Aorta (tissue), 5 donors: Measurements from ENCODE around the gene SPDYE1. TPM values are rescaled to one million over a fixed set of nuclear protein-coding genes. Genes with fewer than 3 reads are reported as not detected.

ENCODE experiments used
- ATAC-seq: fragments of 200-7000 bp; cut with Tn5 transposase; one replicate; pipeline ENCODE4 v1.9.1; 2022; ENCODE audit warnings: moderate library complexity; ENCODE audit not compliant: low FRiP score
- DNase-seq, 2 donors: peaks; one replicate each; pipeline ENCODE4 v3.0.0-alpha.2; 2020
- H3K27ac ChIP-seq, 2 donors: one replicate each; pipeline ENCODE4 v1.5.1; 2013; ENCODE audit warnings: low read length in 2 of 2, mild to moderate bottlenecking in 2 of 2, moderate library complexity in 2 of 2, control low read depth in 1 of 2, inconsistent platforms in 1 of 2, low read depth in 1 of 2
- H3K27me3 ChIP-seq, 2 donors: one replicate each; pipeline ENCODE4 v1.6.1; 2013; ENCODE audit warnings: control low read depth in 1 of 2, low read length in 1 of 2, mild to moderate bottlenecking in 1 of 2, moderate library complexity in 1 of 2; ENCODE audit not compliant: insufficient read depth in 2 of 2, control insufficient read depth in 1 of 2
- H3K36me3 ChIP-seq, 2 donors: one replicate each; pipeline ENCODE4 v1.6.1; 2013; ENCODE audit warnings: control low read depth in 1 of 2, low read length in 1 of 2, mild to moderate bottlenecking in 1 of 2; ENCODE audit not compliant: insufficient read depth in 2 of 2, control insufficient read depth in 1 of 2
- H3K4me1 ChIP-seq, 2 donors: one replicate each; pipeline ENCODE4 v1.6.1; 2013; ENCODE audit warnings: low read length in 2 of 2, control low read depth in 1 of 2, mild to moderate bottlenecking in 1 of 2, moderate library complexity in 1 of 2; ENCODE audit not compliant: insufficient read depth in 2 of 2, control insufficient read depth in 1 of 2
- H3K4me3 ChIP-seq, 2 donors: one replicate each; pipeline ENCODE4 v1.5.1; 2013; ENCODE audit warnings: low read length in 2 of 2, control low read depth in 1 of 2, mild to moderate bottlenecking in 1 of 2
- H3K9me3 ChIP-seq: one replicate; pipeline ENCODE4 v1.6.1; 2013; ENCODE audit warnings: mild to moderate bottlenecking, low read length; ENCODE audit not compliant: control insufficient read depth
- WGBS, 2 donors: extraction: QIAGEN DNeasy Blood & Tissue Kit; methylation state at CpG; one replicate each; pipeline ENCODE4 v1.1.7; 2013; 5-methylcytosine and 5-hydroxymethylcytosine counted together
- intact Hi-C, 2 donors: fragments of 100-400 bp; cut with DNase I; formaldehyde crosslinking; loops; one replicate each; pipeline versions ENCODE4 v1.14.2 to v1.15.0; 2022
- polyA plus RNA-seq, 2 donors: library from polyadenylated mRNA; stranded (reverse); fragments of 200-250 nt; gene quantifications; one replicate each; pipeline ENCODE4 v1.2.3, GENCODE V29; 2013
- total RNA-seq, 2 donors: library from RNA; stranded (reverse); fragmentation: NEBNext Ultra II Directional; extraction: Animal tissue kit (Norgen Biotek cat#: 25700); gene quantifications; one replicate each; pipeline ENCODE4 v1.2.1, GENCODE V29; 2021
- donor health status: healthy with polysubstance abuse.
- donor health status: Bipolar disorder and iron deficiency.
- donor health status: DM: no; HTN: no; CAD: no.
- donor health status: DM: no; HTN: no; CAD: no.
- donor health status: DM: yes; HTN: yes; CAD: no.

The SPDYE1 gene
- total and polyA plus RNA-seq, 4 donors: 0.05 TPM; not detected in 3

DNA sequence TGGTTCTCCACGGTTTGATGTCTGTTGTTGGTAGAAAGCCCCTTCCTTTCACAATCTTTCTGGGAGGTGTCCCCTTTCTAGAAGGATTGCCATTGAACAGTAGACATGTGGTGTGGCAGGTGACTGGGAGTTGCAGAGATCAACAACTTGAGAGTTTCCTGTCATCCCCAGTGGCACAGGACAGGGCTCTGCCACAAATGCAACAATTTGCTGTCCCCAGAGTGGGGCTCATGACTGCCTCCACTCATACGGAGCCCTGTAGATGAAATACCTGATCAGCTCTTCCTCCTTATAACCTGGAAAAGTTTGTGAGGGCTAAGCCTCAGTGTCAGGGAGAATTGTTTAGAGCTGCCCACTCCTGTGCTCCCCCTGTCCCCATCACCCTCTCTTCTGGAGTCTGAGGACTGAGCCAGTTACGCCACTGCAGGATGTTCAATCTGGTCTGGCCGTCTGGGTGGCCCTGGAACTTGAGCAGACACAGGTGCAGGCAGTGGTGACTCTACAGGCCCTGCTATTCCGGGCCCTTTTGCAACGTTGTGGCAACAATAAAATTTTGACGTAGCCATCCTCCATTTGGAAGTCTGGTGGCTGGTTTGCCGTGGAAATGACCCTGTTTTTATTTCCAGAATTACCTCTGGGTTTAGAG, 53.3 kb downstream of the SPDYE1 start:
- 83 to 85% methylated on average over 8 of the region's 8 CpGs for WGBS, 2 donors
- peak in 1 of 2 donors; percentile 65 for DNase-seq
- no peaks in the 10 kb centered on the region for H3K9me3 ChIP-seq
- intact Hi-C loops: loop anchor here in 1 of 2 donors (10.0 kb wide), 1 partner anchor 514 kb away; no protein-coding TSS in a partner anchor
- peaks cover 4 to 5% of the 10 kb centered on the region in 2 donors for H3K36me3 ChIP-seq
- H3K4me3 ChIP-seq: no peak overlapping the region
- ATAC-seq: no peak
- H3K27ac ChIP-seq: no peak overlapping the region
- no peaks in the 10 kb centered on the region for H3K27me3 ChIP-seq
- H3K4me1 ChIP-seq: no peaks in the 10 kb centered on the region

DNA sequence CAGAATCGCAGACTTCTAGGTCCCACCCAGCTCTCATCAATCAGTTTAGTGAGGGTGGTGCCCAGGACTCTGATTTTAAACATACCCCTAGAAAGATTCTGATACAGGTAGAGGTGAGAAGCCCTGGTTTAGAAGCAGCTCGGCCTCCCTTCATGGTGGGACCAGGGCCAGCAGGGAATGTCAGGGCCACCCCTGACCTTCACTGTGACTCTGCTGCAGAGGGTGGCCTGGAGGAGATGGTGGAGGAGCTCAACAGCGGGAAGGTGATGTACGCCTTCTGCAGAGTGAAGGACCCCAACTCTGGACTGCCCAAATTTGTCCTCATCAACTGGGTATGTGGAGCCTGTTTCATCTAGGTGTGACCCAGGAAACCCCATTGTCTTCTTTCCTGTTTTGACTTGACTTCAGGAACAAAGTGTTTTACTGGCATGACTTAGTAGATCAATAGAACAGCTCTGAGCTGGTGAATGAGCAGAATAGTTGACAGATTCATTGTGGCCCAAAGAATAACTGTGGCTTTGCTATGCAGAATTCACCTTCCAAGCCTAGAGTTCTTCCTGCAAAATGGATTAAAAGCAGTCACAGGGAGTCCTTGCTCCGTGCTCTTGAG, 54.0 kb downstream of the SPDYE1 start:
- DNase-seq: peak in 1 of 2 donors; percentile 46
- H3K9me3 ChIP-seq: no peaks in the 10 kb centered on the region
- H3K27me3 ChIP-seq: no peaks in the 10 kb centered on the region
- H3K4me1 ChIP-seq: no peaks in the 10 kb centered on the region
- H3K4me3 ChIP-seq: no peak overlapping the region
- ATAC-seq: no peak
- intact Hi-C loops: loop anchor here in 1 of 2 donors (10.0 kb wide), 1 partner anchor 513 kb away; no protein-coding TSS in a partner anchor
- WGBS, 2 donors: 92 to 94% methylated on average over 5 of the region's 5 CpGs
- peaks cover 4 to 5% of the 10 kb centered on the region in 2 donors for H3K36me3 ChIP-seq
- H3K27ac ChIP-seq: no peak overlapping the region

DNA sequence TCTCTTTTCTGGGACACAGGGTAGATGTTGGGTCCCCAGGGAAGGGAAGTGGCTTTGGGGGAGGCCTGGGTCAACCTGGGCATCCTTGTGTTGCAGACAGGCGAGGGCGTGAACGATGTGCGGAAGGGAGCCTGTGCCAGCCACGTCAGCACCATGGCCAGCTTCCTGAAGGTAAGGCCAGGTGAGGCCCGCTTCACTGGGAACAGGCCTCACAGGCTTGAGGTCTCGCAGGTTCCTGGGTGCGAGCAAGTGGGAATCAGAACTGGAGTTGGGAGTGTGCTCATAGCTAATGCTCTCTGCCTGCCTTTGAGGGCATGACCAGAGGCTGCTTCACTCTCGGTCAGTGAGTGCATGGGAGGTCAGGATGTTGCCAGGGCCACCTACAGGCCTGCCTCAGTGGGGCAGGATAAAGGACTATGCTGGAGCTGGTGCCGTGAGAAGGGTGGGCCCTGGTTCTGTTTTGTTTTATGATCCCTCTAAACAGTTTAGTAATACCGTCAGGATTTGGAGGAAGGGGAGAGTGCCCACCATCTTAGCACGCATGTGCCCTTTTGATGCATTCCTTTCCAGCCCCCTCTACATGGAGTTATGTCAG, 55.2 kb downstream of the SPDYE1 start:
- Histone ChIP-seq H3K4me1 (no peaks in the 10 kb centered on the region), H3K4me3 (no peak overlapping the region), H3K36me3 (peaks cover 4 to 5% of the 10 kb centered on the region in 2 donors), H3K9me3 (no peaks in the 10 kb centered on the region), H3K27ac (no peak overlapping the region), H3K27me3 (no peaks in the 10 kb centered on the region)
- peak in 1 of 2 donors; percentile 38 for DNase-seq
- 87 to 94% methylated on average over 12 of the region's 12 CpGs for WGBS, 2 donors
- ATAC-seq: no peak
- intact Hi-C loops: loop anchor here in 1 of 2 donors (10.0 kb wide), 1 partner anchor 512 kb away; no protein-coding TSS in a partner anchor

DNA sequence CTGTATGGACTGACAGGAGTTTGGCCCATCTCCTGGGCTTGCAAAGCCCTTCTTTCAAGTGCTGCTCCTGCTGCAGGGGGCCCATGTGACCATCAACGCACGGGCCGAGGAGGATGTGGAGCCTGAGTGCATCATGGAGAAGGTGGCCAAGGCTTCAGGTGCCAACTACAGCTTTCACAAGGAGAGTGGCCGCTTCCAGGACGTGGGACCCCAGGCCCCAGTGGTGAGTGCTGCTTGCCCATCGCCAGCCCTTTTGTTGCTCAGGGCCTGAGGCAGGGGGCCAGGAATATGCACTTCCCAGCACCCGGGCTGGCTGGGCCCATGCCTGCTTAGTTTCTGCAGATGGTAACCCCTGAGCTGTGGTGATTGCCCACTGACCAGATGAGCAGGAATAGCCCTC, 59.0 kb downstream of the SPDYE1 start:
- Histone ChIP-seq H3K27ac (no peak overlapping the region), H3K36me3 (peaks cover 3 to 10% of the 10 kb centered on the region in 2 donors), H3K27me3 (no peaks in the 10 kb centered on the region), H3K4me3 (no peak overlapping the region), H3K9me3 (no peaks in the 10 kb centered on the region), H3K4me1 (no peaks in the 10 kb centered on the region)
- intact Hi-C loops: loop anchor here in 1 of 2 donors (10.0 kb wide), 1 partner anchor 508 kb away; no protein-coding TSS in a partner anchor
- ATAC-seq (no peak), DNase-seq (peak in 1 of 2 donors; percentile 43)
- 86 to 88% methylated on average over 7 of the region's 7 CpGs for WGBS, 2 donors

DNA sequence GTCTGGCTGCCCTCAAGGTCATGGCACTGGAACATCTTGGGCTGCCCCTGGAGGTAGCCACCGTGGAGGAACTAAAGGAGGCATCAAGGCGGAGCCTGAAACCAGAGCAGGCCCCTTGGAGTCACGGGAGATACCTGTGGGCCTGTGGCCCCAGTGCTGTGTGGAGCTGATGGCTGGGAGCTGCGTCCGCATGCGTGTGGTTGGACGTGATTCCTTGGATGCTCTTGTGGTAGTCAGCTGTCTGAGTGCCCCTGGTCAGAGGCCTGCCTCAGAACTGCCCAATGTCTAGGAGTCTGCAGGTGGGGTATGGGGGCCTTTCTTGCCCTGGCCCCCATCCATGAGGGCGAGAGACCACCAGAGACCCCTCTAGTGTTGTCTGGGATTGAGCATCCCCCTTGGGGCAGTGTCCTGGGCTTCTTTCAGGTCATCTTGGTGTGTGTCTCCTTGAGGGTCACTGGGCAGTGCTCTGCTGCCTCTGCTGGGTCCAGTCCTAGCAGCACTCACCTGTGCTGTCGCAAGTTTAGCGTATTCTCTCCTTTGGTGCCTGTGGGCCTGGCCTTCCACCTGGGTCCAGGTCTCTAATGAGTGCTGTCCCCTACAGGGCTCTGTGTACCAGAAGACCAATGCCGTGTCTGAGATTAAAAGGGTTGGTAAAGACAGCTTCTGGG, 59.6 kb downstream of the SPDYE1 start:
- H3K27ac ChIP-seq: no peak overlapping the region
- no peak overlapping the region for H3K4me3 ChIP-seq
- no peaks in the 10 kb centered on the region for H3K9me3 ChIP-seq
- H3K27me3 ChIP-seq: no peaks in the 10 kb centered on the region
- H3K4me1 ChIP-seq: no peaks in the 10 kb centered on the region
- ATAC-seq (no peak), DNase-seq (peak in 1 of 2 donors; percentile 49)
- 88 to 91% methylated on average over 11 of the region's 11 CpGs for WGBS, 2 donors
- intact Hi-C loops: loop anchor here in 1 of 2 donors (10.0 kb wide), 1 partner anchor 507 kb away; no protein-coding TSS in a partner anchor
- peaks cover 3 to 9% of the 10 kb centered on the region in 2 donors for H3K36me3 ChIP-seq

DNA sequence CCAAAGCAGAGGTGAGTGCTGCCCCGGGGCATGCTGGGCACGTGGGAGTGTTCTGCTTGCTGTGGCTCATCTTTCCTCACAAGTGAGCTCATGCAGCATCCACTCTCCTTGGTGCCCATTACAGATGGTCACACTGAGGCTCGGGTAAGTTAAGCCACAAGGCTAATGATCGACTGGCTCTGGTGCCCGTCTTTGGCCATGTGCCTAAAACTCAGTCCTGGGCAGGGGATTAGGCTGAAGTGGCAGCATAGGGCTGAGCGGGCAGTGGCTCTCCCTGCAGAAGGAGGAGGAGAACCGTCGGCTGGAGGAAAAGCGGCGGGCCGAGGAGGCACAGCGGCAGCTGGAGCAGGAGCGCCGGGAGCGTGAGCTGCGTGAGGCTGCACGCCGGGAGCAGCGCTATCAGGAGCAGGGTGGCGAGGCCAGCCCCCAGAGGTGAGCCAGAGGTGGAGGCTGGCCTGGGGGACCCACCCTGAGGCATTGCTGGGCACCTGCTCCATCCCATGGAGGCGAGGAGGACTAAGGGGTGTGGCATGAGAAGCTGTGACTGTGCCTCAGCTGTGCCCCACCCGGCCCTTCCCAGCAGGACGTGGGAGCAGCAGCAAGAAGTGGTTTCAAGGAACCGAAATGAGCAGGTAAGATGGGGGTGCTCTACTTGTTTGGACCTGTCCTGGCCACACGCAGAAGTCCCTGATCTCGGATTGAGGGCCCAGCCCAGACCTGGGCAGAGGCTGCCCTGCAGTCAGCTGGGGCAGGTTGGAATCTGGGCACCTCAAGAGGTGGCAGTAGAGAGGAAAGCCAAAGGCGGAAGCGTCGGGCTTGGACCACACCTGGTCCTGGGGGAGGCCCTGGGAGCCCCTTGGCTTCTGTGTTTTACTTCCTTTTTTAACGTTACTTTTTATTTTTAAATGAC, 60.4 kb downstream of the SPDYE1 start:
- no peaks in the 10 kb centered on the region for H3K4me1 ChIP-seq
- intact Hi-C loops: loop anchor here in 1 of 2 donors (10.0 kb wide), 1 partner anchor 507 kb away; no protein-coding TSS in a partner anchor

DNA sequence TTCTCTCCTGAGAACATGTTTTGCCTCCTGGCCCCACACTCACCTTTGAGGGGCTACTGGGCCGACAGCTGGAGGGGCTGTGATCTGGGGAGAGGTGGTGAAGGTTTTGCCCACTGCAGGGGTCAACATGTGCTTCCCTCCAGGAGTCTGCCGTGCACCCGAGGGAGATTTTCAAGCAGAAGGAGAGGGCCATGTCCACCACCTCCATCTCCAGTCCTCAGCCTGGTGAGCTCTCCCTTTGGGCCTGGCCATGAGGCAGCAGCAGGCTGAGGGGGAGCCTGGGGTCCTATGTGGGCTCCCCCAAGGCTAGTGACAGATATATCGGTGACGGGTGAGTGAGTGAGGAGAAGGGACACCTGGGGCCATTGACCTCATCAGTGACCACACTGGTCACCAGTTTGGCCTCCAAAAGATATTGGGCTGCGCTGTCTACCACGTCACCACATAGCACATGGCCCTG, 61.1 kb downstream of the SPDYE1 start:
- intact Hi-C loops: loop anchor here in 1 of 2 donors (10.0 kb wide), 1 partner anchor 506 kb away; no protein-coding TSS in a partner anchor
- Histone ChIP-seq H3K27me3 (no peaks in the 10 kb centered on the region), H3K4me3 (no peak overlapping the region), H3K9me3 (no peaks in the 10 kb centered on the region), H3K36me3 (peaks cover 3 to 6% of the 10 kb centered on the region in 2 donors), H3K27ac (no peak overlapping the region), H3K4me1 (no peaks in the 10 kb centered on the region)
- 86 to 90% methylated on average over 7 of the region's 7 CpGs for WGBS, 2 donors
- ATAC-seq: no peak
- peak in 1 of 2 donors; percentile 40 for DNase-seq

More for the DNA sequence above, 60.4 kb downstream of the SPDYE1 start:
- Histone ChIP-seq H3K9me3 (no peaks in the 10 kb centered on the region), H3K4me3 (no peak overlapping the region), H3K27me3 (no peaks in the 10 kb centered on the region), H3K36me3 (peaks cover 3 to 6% of the 10 kb centered on the region in 2 donors), H3K27ac (no peak overlapping the region)
- DNase-seq (peak in 1 of 2 donors; percentile 41), ATAC-seq (no peak)
- WGBS, 2 donors: 89 to 92% methylated on average over 30 of the region's 30 CpGs
